HepG2 (cell line): ENCODE data around the gene TMCO4.

ENCODE experiments used
- ATF2 ChIP-seq: sonication (generic); formaldehyde crosslinking; IDR thresholded peaks from 2 replicates; pipeline ENCODE4 v1.4.0; 2020; ENCODE audit warnings: missing genetic modification reagents
- CTCF ChIP-seq: sonication (generic); formaldehyde crosslinking; IDR thresholded peaks from 2 replicates; pipeline ENCODE4 v1.5.0; 2020; ENCODE audit warnings: mild to moderate bottlenecking, missing genetic modification reagents, moderate library complexity
- FOXM1 ChIP-seq: sonication (generic); formaldehyde crosslinking; IDR thresholded peaks from 2 replicates; pipeline ENCODE4 v1.5.0; 2020; ENCODE audit warnings: missing genetic modification reagents
- IKZF1 ChIP-seq: fragments of 450-650 bp; IDR thresholded peaks from 2 replicates; pipeline ENCODE4 v1.7.1; 2016
- NFE2L2 ChIP-seq: fragments of 150-350 bp; IDR thresholded peaks from 2 replicates; pipeline ENCODE4 v1.6.1; 2014; ENCODE audit warnings: low read length
- TAF1 ChIP-seq: sonication (generic); formaldehyde crosslinking; IDR thresholded peaks from 2 replicates; pipeline ENCODE4 v1.4.0; 2020; ENCODE audit warnings: missing genetic modification reagents
- TBP ChIP-seq: sonication (generic); formaldehyde crosslinking; IDR thresholded peaks from 2 replicates; pipeline ENCODE4 v1.5.0; 2020; ENCODE audit warnings: missing genetic modification reagents
- ZNF24 ChIP-seq: fragments of 450-650 bp; IDR thresholded peaks from 2 replicates; pipeline ENCODE4 v1.6.1; 2017; ENCODE audit warnings: antibody characterized with exemption, mild to moderate bottlenecking

GRCh38 chr1:19720174-19720573 is 79.5 kb downstream of the TMCO4 start:
- no peak for TF ChIP-seq TBP (CRISPR knock-in tag)
- no peak for TF ChIP-seq ATF2 (CRISPR knock-in tag)
- no peak for TF ChIP-seq IKZF1
- TF ChIP-seq ZNF24: no peak
- no peak for TF ChIP-seq TAF1 (CRISPR knock-in tag)
- TF ChIP-seq CTCF: no peak
- no peak for TF ChIP-seq FOXM1 (CRISPR knock-in tag)
- TF ChIP-seq NFE2L2: no peak
